Measurements from ENCODE around the gene GINS3. TPM values are rescaled to one million over a fixed set of nuclear protein-coding genes. Genes with fewer than 3 reads are reported as not detected.

Gene GINS3
- total RNA-seq: 1 to 10 TPM; 6.3 to 8.0 (median 6.7) TPM
- polyA plus RNA-seq: 6.5 TPM
- long read RNA-seq, donor 1, transcript GINS3-201 (3 exons, 2,274 nt): major isoform, 12 of 18 reads
- long read RNA-seq, donor 1, partial matches to known transcripts: 0 of 18 reads
- long read RNA-seq, donor 1, other reads (novel, unspliced or antisense): 0 of 18 reads
- long read RNA-seq, donor 2, partial matches to known transcripts: 0 of 3 reads
- long read RNA-seq, donor 2, other reads (novel, unspliced or antisense): 0 of 3 reads
- long read RNA-seq, donor 3, transcript GINS3-201 (3 exons, 2,274 nt): major isoform, 12 of 19 reads
- long read RNA-seq, donor 3, partial matches to known transcripts: 0 of 19 reads
- long read RNA-seq, donor 3, other reads (novel, unspliced or antisense): 1 of 19 reads
- long read RNA-seq, donor 4, partial matches to known transcripts: 1 of 7 reads
- long read RNA-seq, donor 4, other reads (novel, unspliced or antisense): 0 of 7 reads

GRCh38 chr16:58392215-58393137 lies at the start of gene GINS3:
Gene GINS3, plus strand, starts transcription at chr16:58392471. Its CDS starts 131 bp downstream, at chr16:58392602.
- Histone ChIP-seq H3K27ac (ENCODE audit: low read length) (peak within 1 kb of the TSS; percentile 90), H3K27me3 (ENCODE audit: control insufficient read depth, insufficient read depth) (no peaks in the 10 kb centered on the region), H3K4me1 (ENCODE audit: control insufficient read depth, insufficient read depth, low read length) (peaks cover 2% of the 10 kb centered on the region), H3K9me3 (ENCODE audit: control insufficient read depth, low read length) (no peaks in the 10 kb centered on the region), H3K4me3 (ENCODE audit: low read length) (peak within 1 kb of the TSS; percentile 94)
- peak; percentile 98 for ATAC-seq
- peak; percentile 92 to 95 (median 94) for DNase-seq
- WGBS: under 1% methylated on average over 67 of the region's 67 CpGs
- intact Hi-C loops (cut with DNase I): no loop called here

- intact Hi-C loops (cut with DNase I): loop anchor here in 1 of 4 donors (10.0 kb wide), 1 partner anchor 71 kb away; no protein-coding TSS in a partner anchor
- no peak overlapping the region for H3K27ac ChIP-seq (ENCODE audit: low read length)
- ATAC-seq (no peak), DNase-seq (no peak)
- no peaks in the 10 kb centered on the region for H3K27me3 ChIP-seq (ENCODE audit: control insufficient read depth, insufficient read depth)
- no peaks in the 10 kb centered on the region for H3K9me3 ChIP-seq (ENCODE audit: control insufficient read depth, low read length)
- WGBS: 74% methylated on average over 4 of the region's 4 CpGs
- no peak overlapping the region for H3K4me3 ChIP-seq (ENCODE audit: low read length)
- H3K4me1 ChIP-seq (ENCODE audit: control insufficient read depth, insufficient read depth, low read length): peaks cover 5% of the 10 kb centered on the region
Measured at GRCh38 chr16:58343562-58343961, 48.7 kb upstream of the GINS3 start.

- H3K9me3 ChIP-seq (ENCODE audit: control insufficient read depth, low read length): no peaks in the 10 kb centered on the region
- no peak overlapping the region for H3K4me3 ChIP-seq (ENCODE audit: low read length)
- H3K4me1 ChIP-seq (ENCODE audit: control insufficient read depth, insufficient read depth, low read length): peaks cover 7% of the 10 kb centered on the region
- 74% methylated on average over 14 of the region's 14 CpGs for WGBS
- H3K27me3 ChIP-seq (ENCODE audit: control insufficient read depth, insufficient read depth): no peaks in the 10 kb centered on the region
- ATAC-seq: no peak
- DNase-seq: no peak
- intact Hi-C loops (cut with DNase I): loop anchor here in 1 of 4 donors (10.0 kb wide), 1 partner anchor 69 kb away; no protein-coding TSS in a partner anchor
- H3K27ac ChIP-seq (ENCODE audit: low read length): no peak overlapping the region
Measured at GRCh38 chr16:58345574-58346354, 46.5 kb upstream of the GINS3 start.

GRCh38 chr16:58346831-58347371 lies 45.4 kb upstream of the GINS3 start:
- Histone ChIP-seq H3K27ac (ENCODE audit: low read length) (peak overlapping the region; percentile 93), H3K4me1 (ENCODE audit: control insufficient read depth, insufficient read depth, low read length) (peaks cover 7% of the 10 kb centered on the region), H3K4me3 (ENCODE audit: low read length) (no peak overlapping the region), H3K27me3 (ENCODE audit: control insufficient read depth, insufficient read depth) (no peaks in the 10 kb centered on the region), H3K9me3 (ENCODE audit: control insufficient read depth, low read length) (no peaks in the 10 kb centered on the region)
- intact Hi-C loops (cut with DNase I): loop anchor here in 1 of 4 donors (10.0 kb wide), 1 partner anchor 68 kb away; no protein-coding TSS in a partner anchor
- DNase-seq (no peak), ATAC-seq (peak in 1 of 2 donors; percentile 61)
- 36% methylated on average over 5 of the region's 5 CpGs for WGBS

GRCh38 chr16:58348986-58349385 lies 43.3 kb upstream of the GINS3 start:
- Histone ChIP-seq H3K9me3 (ENCODE audit: control insufficient read depth, low read length) (no peaks in the 10 kb centered on the region), H3K27me3 (ENCODE audit: control insufficient read depth, insufficient read depth) (no peaks in the 10 kb centered on the region), H3K4me3 (ENCODE audit: low read length) (no peak overlapping the region), H3K27ac (ENCODE audit: low read length) (no peak overlapping the region), H3K4me1 (ENCODE audit: control insufficient read depth, insufficient read depth, low read length) (peaks cover 7% of the 10 kb centered on the region)
- ATAC-seq (no peak), DNase-seq (no peak)
- 27% methylated on average over 3 of the region's 3 CpGs for WGBS
- intact Hi-C loops (cut with DNase I): loop anchor here in 1 of 4 donors (10.0 kb wide), 1 partner anchor 66 kb away; no protein-coding TSS in a partner anchor

GRCh38 chr16:58352690-58353089 lies 39.6 kb upstream of the GINS3 start:
- no peak for ATAC-seq
- no peak overlapping the region for H3K4me3 ChIP-seq (ENCODE audit: low read length)
- no peaks in the 10 kb centered on the region for H3K9me3 ChIP-seq (ENCODE audit: control insufficient read depth, low read length)
- intact Hi-C loops (cut with DNase I): no loop called here
- WGBS: 72% methylated on average over 8 of the region's 8 CpGs
- no peak for DNase-seq
- H3K27me3 ChIP-seq (ENCODE audit: control insufficient read depth, insufficient read depth): no peaks in the 10 kb centered on the region
- H3K4me1 ChIP-seq (ENCODE audit: control insufficient read depth, insufficient read depth, low read length): peaks cover 1% of the 10 kb centered on the region
- H3K27ac ChIP-seq (ENCODE audit: low read length): no peak overlapping the region

GRCh38 chr16:58360041-58360634 lies 32.1 kb upstream of the GINS3 start:
- DNase-seq: no peak
- intact Hi-C loops (cut with DNase I): no loop called here
- H3K27me3 ChIP-seq (ENCODE audit: control insufficient read depth, insufficient read depth): no peaks in the 10 kb centered on the region
- H3K4me1 ChIP-seq (ENCODE audit: control insufficient read depth, insufficient read depth, low read length): no peaks in the 10 kb centered on the region
- H3K9me3 ChIP-seq (ENCODE audit: control insufficient read depth, low read length): no peaks in the 10 kb centered on the region
- no peak overlapping the region for H3K4me3 ChIP-seq (ENCODE audit: low read length)
- ATAC-seq: no peak
- no peak overlapping the region for H3K27ac ChIP-seq (ENCODE audit: low read length)

GRCh38 chr16:58361726-58362125 lies 30.5 kb upstream of the GINS3 start:
- intact Hi-C loops (cut with DNase I): no loop called here
- H3K4me3 ChIP-seq (ENCODE audit: low read length): no peak overlapping the region

GRCh38 chr16:58363746-58364393 lies 28.4 kb upstream of the GINS3 start:
- no peaks in the 10 kb centered on the region for H3K9me3 ChIP-seq (ENCODE audit: control insufficient read depth, low read length)
- DNase-seq (no peak), ATAC-seq (no peak)
- no peaks in the 10 kb centered on the region for H3K27me3 ChIP-seq (ENCODE audit: control insufficient read depth, insufficient read depth)
- H3K4me1 ChIP-seq (ENCODE audit: control insufficient read depth, insufficient read depth, low read length): no peaks in the 10 kb centered on the region
- 86% methylated on average over 3 of the region's 3 CpGs for WGBS
- H3K27ac ChIP-seq (ENCODE audit: low read length): no peak overlapping the region
- no peak overlapping the region for H3K4me3 ChIP-seq (ENCODE audit: low read length)
- intact Hi-C loops (cut with DNase I): no loop called here

More at GRCh38 chr16:58361726-58362125, 30.5 kb upstream of the GINS3 start:
- Histone ChIP-seq H3K27ac (ENCODE audit: low read length) (no peak overlapping the region), H3K4me1 (ENCODE audit: control insufficient read depth, insufficient read depth, low read length) (no peaks in the 10 kb centered on the region), H3K27me3 (ENCODE audit: control insufficient read depth, insufficient read depth) (no peaks in the 10 kb centered on the region), H3K9me3 (ENCODE audit: control insufficient read depth, low read length) (no peaks in the 10 kb centered on the region)
- ATAC-seq (no peak), DNase-seq (no peak)

All from right cardiac atrium (tissue), 5 donors.